ENCODE measurements around the gene SORCS2. TPM values are rescaled to one million over a fixed set of nuclear protein-coding genes. Genes with fewer than 3 reads are reported as not detected.

The SORCS2 gene
- total and polyA plus RNA-seq, 12 donors = 0.25 to 5.4 (median 2.2) TPM

GRCh38 chr4:7238300-7238960, 46.1 kb downstream of the SORCS2 start:
- no peaks in the 10 kb centered on the region for H3K36me3 ChIP-seq
- H3K4me3 ChIP-seq = no peak overlapping the region
- TF ChIP-seq, protein P1, sequence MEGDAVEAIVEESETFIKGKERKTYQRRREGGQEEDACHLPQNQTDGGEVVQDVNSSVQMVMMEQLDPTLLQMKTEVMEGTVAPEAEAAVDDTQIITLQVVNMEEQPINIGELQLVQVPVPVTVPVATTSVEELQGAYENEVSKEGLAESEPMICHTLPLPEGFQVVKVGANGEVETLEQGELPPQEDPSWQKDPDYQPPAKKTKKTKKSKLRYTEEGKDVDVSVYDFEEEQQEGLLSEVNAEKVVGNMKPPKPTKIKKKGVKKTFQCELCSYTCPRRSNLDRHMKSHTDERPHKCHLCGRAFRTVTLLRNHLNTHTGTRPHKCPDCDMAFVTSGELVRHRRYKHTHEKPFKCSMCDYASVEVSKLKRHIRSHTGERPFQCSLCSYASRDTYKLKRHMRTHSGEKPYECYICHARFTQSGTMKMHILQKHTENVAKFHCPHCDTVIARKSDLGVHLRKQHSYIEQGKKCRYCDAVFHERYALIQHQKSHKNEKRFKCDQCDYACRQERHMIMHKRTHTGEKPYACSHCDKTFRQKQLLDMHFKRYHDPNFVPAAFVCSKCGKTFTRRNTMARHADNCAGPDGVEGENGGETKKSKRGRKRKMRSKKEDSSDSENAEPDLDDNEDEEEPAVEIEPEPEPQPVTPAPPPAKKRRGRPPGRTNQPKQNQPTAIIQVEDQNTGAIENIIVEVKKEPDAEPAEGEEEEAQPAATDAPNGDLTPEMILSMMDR (IDR thresholded peaks at IDR 0.05) = no peak
- H3K9me3 ChIP-seq = peaks cover 0 to 7% (median 0%) of the 10 kb centered on the region in 11 donors
- H3K27me3 ChIP-seq = no peaks in the 10 kb centered on the region
- intact Hi-C loops (cut with DNase I) = no loop called here
- WGBS, 2 donors = 93 to 95% methylated on average over 12 of the region's 12 CpGs
- no peak for DNase-seq
- peaks cover 0 to 29% (median 14%) of the 10 kb centered on the region in 9 donors for H3K4me1 ChIP-seq
- peak overlapping the region in 2 of 10 donors; percentile 35 to 63 for H3K27ac ChIP-seq
- no peak for ATAC-seq

- Histone ChIP-seq H3K9me3 (peaks cover 0 to 7% (median 0%) of the 10 kb centered on the region in 11 donors), H3K36me3 (no peaks in the 10 kb centered on the region), H3K27ac (no peak overlapping the region), H3K27me3 (no peaks in the 10 kb centered on the region), H3K4me3 (no peak overlapping the region), H3K4me1 (peaks cover 0 to 30% (median 15%) of the 10 kb centered on the region in 9 donors)
- DNase-seq (no peak), ATAC-seq (peak in 1 of 8 donors; percentile 11)
- TF ChIP-seq, protein P1 (IDR thresholded peaks at IDR 0.05) = no peak
- intact Hi-C loops (cut with DNase I) = no loop called here
- 71 to 83% methylated on average over 15 of the region's 15 CpGs for WGBS, 2 donors
Measured at GRCh38 chr4:7239101-7239820, 46.9 kb downstream of the SORCS2 start.

- peaks cover 0 to 7% (median 0%) of the 10 kb centered on the region in 11 donors for H3K9me3 ChIP-seq
- ATAC-seq = no peak
- 57 to 63% methylated on average over 13 of the region's 13 CpGs for WGBS, 2 donors
- H3K27me3 ChIP-seq = no peaks in the 10 kb centered on the region
- H3K4me1 ChIP-seq = peaks cover 0 to 30% (median 15%) of the 10 kb centered on the region in 9 donors
- no peaks in the 10 kb centered on the region for H3K36me3 ChIP-seq
- no peak overlapping the region for H3K4me3 ChIP-seq
- no peak overlapping the region for H3K27ac ChIP-seq
- no peak for DNase-seq
- TF ChIP-seq, protein P1 (IDR thresholded peaks at IDR 0.05) = no peak
- intact Hi-C loops (cut with DNase I) = no loop called here
Measured at GRCh38 chr4:7239844-7240243, 47.5 kb downstream of the SORCS2 start.

DNA sequence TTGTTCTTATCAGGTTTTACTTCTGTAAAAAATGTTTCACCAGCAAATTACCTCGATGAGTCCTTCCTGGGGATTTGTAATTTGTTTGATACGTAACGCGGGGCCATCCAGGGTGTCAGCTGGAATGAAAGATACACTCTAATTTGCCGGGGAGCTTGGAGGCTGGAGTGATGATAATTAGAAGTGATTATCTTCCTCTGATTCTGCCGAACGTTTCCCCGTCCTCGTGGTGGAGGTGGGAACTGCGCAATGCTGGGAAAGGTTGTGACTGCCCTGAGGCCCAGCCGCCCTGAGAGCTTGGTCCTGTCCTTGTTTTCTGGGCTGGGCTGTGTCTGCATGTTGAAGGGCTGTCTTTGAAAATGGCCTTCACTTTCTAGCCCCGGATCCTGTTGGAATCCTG, 48.0 kb downstream of the SORCS2 start:
- ATAC-seq (no peak), DNase-seq (no peak)
- peaks cover 0 to 30% (median 15%) of the 10 kb centered on the region in 9 donors for H3K4me1 ChIP-seq
- H3K36me3 ChIP-seq = no peaks in the 10 kb centered on the region
- 64 to 68% methylated on average over 12 of the region's 12 CpGs for WGBS, 2 donors
- TF ChIP-seq, protein P1 (IDR thresholded peaks at IDR 0.05) = no peak
- H3K9me3 ChIP-seq = peaks cover 0 to 7% (median 0%) of the 10 kb centered on the region in 11 donors
- no peak overlapping the region for H3K27ac ChIP-seq
- no peak overlapping the region for H3K4me3 ChIP-seq
- intact Hi-C loops (cut with DNase I) = no loop called here
- H3K27me3 ChIP-seq = no peaks in the 10 kb centered on the region
